NB4 (cell line): ENCODE data around the gene ACACB.

Experiments used
- DNase-seq: peaks from one replicate; pipeline ENCODE4 v3.0.0; 2010; ENCODE audit warnings: low read depth
- H3K4me3 ChIP-seq: one replicate; pipeline ENCODE4 v1.5.1; 2011; ENCODE audit warnings: mild to moderate bottlenecking, low read depth, low read length, moderate library complexity
- MYC ChIP-seq: IDR thresholded peaks from 2 replicates; pipeline ENCODE4 v1.6.1; 2011; ENCODE audit warnings: low read depth, low read length
- POLR2A ChIP-seq: IDR thresholded peaks from 2 replicates; pipeline ENCODE4 v1.6.1; 2011; ENCODE audit warnings: mild to moderate bottlenecking; ENCODE audit not compliant: insufficient read length; ENCODE audit errors: extremely low read depth
- TF ChIP-seq, protein P1 (sequence below): IDR thresholded peaks from one replicate; pipeline ENCODE4 v1.5.1; 2012; ENCODE audit warnings: low read depth, low read length
- TF ChIP-seq, protein P2 (sequence below): IDR thresholded peaks from 2 replicates; pipeline ENCODE4 v1.6.1; 2011; ENCODE audit warnings: low read depth, low read length

The ACACB gene

DNA sequence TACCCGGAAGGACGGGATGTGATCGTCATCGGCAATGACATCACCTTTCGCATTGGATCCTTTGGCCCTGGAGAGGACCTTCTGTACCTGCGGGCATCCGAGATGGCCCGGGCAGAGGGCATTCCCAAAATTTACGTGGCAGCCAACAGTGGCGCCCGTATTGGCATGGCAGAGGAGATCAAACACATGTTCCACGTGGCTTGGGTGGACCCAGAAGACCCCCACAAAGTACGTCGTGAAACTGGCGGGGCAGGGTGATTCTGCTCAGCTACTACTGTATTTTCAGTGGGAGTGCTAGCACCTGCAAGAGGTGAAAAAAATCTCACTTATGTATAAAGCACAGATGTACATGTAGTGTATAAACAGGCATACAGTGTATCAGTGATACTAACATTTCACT lies 129.8 kb downstream of the ACACB start:
- H3K4me3 ChIP-seq, result no peak overlapping the region
- no peak for TF ChIP-seq MYC
- TF ChIP-seq, protein P1, sequence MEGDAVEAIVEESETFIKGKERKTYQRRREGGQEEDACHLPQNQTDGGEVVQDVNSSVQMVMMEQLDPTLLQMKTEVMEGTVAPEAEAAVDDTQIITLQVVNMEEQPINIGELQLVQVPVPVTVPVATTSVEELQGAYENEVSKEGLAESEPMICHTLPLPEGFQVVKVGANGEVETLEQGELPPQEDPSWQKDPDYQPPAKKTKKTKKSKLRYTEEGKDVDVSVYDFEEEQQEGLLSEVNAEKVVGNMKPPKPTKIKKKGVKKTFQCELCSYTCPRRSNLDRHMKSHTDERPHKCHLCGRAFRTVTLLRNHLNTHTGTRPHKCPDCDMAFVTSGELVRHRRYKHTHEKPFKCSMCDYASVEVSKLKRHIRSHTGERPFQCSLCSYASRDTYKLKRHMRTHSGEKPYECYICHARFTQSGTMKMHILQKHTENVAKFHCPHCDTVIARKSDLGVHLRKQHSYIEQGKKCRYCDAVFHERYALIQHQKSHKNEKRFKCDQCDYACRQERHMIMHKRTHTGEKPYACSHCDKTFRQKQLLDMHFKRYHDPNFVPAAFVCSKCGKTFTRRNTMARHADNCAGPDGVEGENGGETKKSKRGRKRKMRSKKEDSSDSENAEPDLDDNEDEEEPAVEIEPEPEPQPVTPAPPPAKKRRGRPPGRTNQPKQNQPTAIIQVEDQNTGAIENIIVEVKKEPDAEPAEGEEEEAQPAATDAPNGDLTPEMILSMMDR, result no peak
- TF ChIP-seq, protein P2, sequence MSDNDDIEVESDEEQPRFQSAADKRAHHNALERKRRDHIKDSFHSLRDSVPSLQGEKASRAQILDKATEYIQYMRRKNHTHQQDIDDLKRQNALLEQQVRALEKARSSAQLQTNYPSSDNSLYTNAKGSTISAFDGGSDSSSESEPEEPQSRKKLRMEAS, result no peak
- no peak for TF ChIP-seq POLR2A
- DNase-seq, result no peak

DNA sequence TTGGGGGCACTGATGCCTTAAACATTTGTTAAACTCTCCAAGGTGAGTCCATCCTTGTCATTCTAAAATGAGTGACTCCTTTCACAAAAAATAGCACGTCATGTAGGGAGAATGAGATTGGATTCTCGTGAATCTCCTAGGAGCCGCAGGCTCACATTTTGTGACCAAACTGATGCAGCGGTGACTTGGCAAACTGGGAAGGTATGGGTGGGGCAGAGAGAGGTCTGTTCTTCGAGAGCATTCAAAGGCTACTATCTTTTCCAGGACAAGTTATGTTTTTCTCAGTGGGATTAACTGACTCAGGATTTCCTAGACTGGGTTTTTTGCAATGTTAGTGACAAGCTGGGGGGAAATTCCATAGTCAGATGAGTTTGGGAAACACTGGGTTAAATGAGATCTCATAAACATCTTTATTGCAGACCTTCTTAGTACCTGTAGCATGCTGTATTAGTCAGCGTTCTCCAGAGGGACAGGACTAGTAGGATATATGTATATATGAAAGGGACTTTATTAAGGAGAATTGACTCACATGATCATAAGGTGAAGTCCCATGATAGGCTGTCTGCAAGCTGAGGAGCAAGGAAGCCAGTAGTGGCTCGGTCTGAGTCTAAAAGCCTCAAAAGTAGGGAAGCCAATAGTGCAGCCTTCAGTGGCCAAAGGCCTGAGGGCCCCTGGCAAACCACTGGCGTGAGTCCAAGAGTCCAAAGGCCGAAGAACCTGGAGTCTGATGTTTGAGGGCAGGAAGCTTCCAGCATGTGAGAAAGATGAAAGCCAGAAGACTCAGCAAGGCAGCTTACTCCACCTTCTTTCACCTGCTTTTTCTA lies 131.7 kb downstream of the ACACB start:
- H3K4me3 ChIP-seq, result no peak overlapping the region
- DNase-seq, result no peak
- TF ChIP-seq POLR2A (no peak), MYC (no peak)

DNA sequence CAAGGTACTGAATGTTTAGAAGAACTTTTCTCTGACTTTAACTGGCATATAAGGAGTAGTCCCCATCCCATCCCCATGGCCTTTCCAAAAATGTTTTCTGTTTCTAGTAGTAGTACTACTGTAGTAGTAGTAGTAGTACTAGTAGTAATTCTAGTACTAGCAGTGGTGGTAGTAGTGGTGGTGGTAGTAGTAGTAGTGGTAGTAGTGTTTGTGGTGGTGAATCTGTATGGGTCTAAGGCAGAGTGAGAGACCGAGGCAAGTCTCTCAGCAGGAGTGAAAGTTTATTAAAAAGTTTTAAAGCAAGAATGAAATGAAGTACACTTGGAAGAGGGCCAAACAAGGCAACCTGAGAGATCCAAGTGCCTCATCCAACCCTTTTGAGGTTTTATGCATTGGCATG lies 134.1 kb downstream of the ACACB start:
- TF ChIP-seq MYC (no peak), POLR2A (no peak)
- TF ChIP-seq, protein P1, result no peak
- TF ChIP-seq, protein P2, result no peak
- DNase-seq, result no peak
- no peak overlapping the region for H3K4me3 ChIP-seq

DNA sequence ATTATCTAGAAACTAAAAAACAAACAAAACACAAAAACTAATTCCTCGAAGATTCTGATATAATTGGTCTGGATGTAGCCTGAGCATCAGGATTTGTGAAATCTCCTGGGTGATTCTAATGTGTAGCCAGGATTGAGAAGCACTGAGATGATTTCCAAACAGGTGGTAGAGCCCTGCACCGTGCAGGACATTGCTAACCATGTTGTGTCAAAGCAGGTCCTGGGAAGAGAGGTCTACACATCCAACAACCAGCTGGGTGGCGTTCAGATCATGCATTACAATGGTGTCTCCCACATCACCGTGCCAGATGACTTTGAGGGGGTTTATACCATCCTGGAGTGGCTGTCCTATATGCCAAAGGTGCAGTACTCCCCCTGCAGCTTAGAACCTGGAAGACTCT lies 136.4 kb downstream of the ACACB start:
- TF ChIP-seq POLR2A (no peak), MYC (no peak)
- TF ChIP-seq, protein P2, result no peak
- TF ChIP-seq, protein P1, result no peak
- H3K4me3 ChIP-seq, result no peak overlapping the region
- DNase-seq, result peak; percentile 19

DNA sequence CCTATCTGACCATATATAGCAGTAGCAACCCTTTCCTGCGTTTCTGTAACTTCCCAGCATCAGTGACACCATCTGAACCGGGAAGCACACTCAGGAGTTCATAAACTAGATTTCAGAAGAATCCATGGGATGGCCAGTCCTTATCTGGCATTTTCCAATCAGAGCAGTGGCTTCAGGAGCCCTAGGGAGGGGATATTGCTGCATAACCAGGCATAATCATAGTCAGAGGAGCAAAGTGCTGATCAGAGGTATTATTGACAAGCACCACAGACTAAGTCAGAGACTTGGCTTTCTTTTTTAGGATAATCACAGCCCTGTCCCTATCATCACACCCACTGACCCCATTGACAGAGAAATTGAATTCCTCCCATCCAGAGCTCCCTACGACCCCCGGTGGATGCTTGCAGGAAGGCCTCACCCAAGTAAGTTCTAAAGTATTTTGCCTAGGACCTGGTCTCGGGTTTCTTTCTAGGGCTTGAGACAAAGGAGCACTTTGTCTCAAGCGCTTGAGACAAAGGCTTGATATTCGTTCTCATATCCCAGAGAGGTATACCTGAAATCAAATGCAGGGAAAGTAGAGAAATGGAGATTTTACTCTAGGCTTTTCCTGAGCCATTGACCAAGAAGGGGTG lies 137.6 kb downstream of the ACACB start:
- TF ChIP-seq, protein P1, result no peak
- TF ChIP-seq POLR2A (no peak), MYC (no peak)
- TF ChIP-seq, protein P2, result no peak
- no peak for DNase-seq
- no peak overlapping the region for H3K4me3 ChIP-seq

DNA sequence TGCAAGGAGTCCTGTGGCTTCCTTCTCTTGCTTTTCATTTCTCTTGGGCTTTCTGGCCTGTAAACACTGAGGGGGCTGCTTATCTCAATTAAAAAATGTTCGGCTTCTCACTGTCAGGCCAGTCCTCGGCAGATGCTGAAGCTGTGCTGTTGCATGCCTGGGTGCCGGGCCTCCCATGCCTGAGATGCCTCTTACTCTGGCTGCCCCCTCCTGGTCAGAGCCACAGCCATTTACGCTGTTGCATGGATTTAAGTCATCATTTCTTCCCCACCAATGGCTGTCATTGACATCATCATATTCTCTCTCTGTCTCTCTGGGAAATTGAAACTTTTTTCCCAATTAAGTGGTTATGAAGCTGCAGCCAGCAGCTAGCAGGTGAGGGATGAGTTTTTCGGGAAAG lies 139.0 kb downstream of the ACACB start:
- H3K4me3 ChIP-seq, result no peak overlapping the region
- TF ChIP-seq MYC, result no peak
- TF ChIP-seq, protein P2, result 0 out of 2 replicates have a peak, but pooled peaks have one; percentile 11
- TF ChIP-seq, protein P1, result peak; percentile 24
- peak; percentile 49 for DNase-seq
